H1 (cell line): ENCODE measurements around the gene WDR91. TPM values are rescaled to one million over a fixed set of nuclear protein-coding genes. Genes with fewer than 3 reads are reported as not detected.

Experiments
- ATF3 ChIP-seq: IDR thresholded peaks from 2 replicates; pipeline ENCODE4 v1.6.1; 2011; ENCODE audit warnings: low read depth, mild to moderate bottlenecking, low read length; ENCODE audit not compliant: insufficient read depth
- EGR1 ChIP-seq: IDR thresholded peaks from 2 replicates; pipeline ENCODE4 v1.6.1; 2011; ENCODE audit warnings: low read depth, low read length, borderline replicate concordance
- FOSL1 ChIP-seq: IDR thresholded peaks from 2 replicates; pipeline ENCODE4 v1.6.1; 2011; ENCODE audit warnings: mild to moderate bottlenecking, low read depth, low read length, moderate library complexity; ENCODE audit not compliant: insufficient read depth
- KDM5A ChIP-seq: fragments of 200-600 bp; IDR thresholded peaks from 2 replicates; pipeline ENCODE4 v1.7.1; 2012; ENCODE audit warnings: mild to moderate bottlenecking, low read length, inconsistent platforms, mixed read lengths
- SP4 ChIP-seq: IDR thresholded peaks from 2 replicates; pipeline ENCODE4 v1.6.1; 2012; ENCODE audit warnings: low read length, inconsistent platforms
- TAF7 ChIP-seq: optimal IDR thresholded peaks from 2 replicates; pipeline ENCODE3; 2011; ENCODE audit warnings: low read depth, mild to moderate bottlenecking, inconsistent platforms, low read length, moderate library complexity, borderline replicate concordance
- polyA plus RNA-seq, 7 experiments: library from polyadenylated mRNA; depleted of rRNA in 3 of 7; stranded (reverse) in 5 of 7; unstranded in 2 of 7; fragments of >200 nt in 5 of 7; fragments of 200-250 nt in 2 of 7; gene quantifications; 1 replicate in 5 of 7; 2 replicates in 1 of 7; 4 replicates in 1 of 7; pipeline versions ENCODE4 v1.2.1 to v1.2.3, GENCODE V29; 2011 to 2013; ENCODE audit warnings: missing spikeins in 2 of 7, mixed read lengths in 2 of 7
- total RNA-seq: library from RNA; stranded (reverse); fragmentation: NEBNext Ultra II Directional; extraction: Animal tissue kit (Norgen Biotek cat#: 25700); gene quantifications from 2 replicates; pipeline ENCODE4 v1.2.1, GENCODE V29; 2021
- TF ChIP-seq, protein P1 (sequence below), 3 experiments: IDR thresholded peaks; 1 replicate in 2 of 3; 2 replicates in 1 of 3; pipeline versions ENCODE4 v1.5.1 to v1.6.1; 2011; ENCODE audit warnings: low read length in 3 of 3, mild to moderate bottlenecking in 3 of 3, inconsistent platforms in 2 of 3, low read depth in 1 of 3, moderate library complexity in 1 of 3; ENCODE audit not compliant: insufficient read depth in 1 of 3; ENCODE audit errors: control extremely low read depth in 1 of 3

The WDR91 gene
- total and polyA plus RNA-seq, 2 of the 8 experiments (the other 6 are each of a cell fraction or from before 2014, with no cell fraction given), result 8.2 to 14.7 TPM

GRCh38 chr7:135151533-135151932, 59.8 kb downstream of the WDR91 start (continued):
- TF ChIP-seq, protein P1, sequence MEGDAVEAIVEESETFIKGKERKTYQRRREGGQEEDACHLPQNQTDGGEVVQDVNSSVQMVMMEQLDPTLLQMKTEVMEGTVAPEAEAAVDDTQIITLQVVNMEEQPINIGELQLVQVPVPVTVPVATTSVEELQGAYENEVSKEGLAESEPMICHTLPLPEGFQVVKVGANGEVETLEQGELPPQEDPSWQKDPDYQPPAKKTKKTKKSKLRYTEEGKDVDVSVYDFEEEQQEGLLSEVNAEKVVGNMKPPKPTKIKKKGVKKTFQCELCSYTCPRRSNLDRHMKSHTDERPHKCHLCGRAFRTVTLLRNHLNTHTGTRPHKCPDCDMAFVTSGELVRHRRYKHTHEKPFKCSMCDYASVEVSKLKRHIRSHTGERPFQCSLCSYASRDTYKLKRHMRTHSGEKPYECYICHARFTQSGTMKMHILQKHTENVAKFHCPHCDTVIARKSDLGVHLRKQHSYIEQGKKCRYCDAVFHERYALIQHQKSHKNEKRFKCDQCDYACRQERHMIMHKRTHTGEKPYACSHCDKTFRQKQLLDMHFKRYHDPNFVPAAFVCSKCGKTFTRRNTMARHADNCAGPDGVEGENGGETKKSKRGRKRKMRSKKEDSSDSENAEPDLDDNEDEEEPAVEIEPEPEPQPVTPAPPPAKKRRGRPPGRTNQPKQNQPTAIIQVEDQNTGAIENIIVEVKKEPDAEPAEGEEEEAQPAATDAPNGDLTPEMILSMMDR (IDR thresholded peaks at IDR 0.05; ENCODE audit: control extremely low read depth in 1 of 3, insufficient read depth in 1 of 3, low read depth in 1 of 3, low read length in 3 of 3), result no peak
- TF ChIP-seq FOSL1 (no peak), EGR1 (no peak), SP4 (no peak), ATF3 (no peak), TAF7 (no peak), KDM5A (no peak)
